IMR-90 (cell line): ENCODE measurements around the gene SPATA21. TPM values are rescaled to one million over a fixed set of nuclear protein-coding genes. Genes with fewer than 3 reads are reported as not detected.

ENCODE experiments used
- ATAC-seq: fragments of 200-7000 bp; cut with Tn5 transposase; 2 replicates; pipeline ENCODE4 v1.9.1; 2020; ENCODE audit warnings: low read depth, mild to moderate bottlenecking, moderate library complexity
- BruUV-seq: library from RNA; stranded (reverse); fragments of 400-500 nt; replicated peaks from 2 replicates; lab custom pipeline; 2021; lab: Mats Ljungman, UMichigan
- CTCF ChIA-PET: fragments of 300-600 bp; formaldehyde crosslinking; extraction: SDS; loops from one replicate; lab custom pipeline; 2021; ENCODE audit warnings: antibody characterized with exemption; lab: Yijun Ruan, JAX
- POLR2A ChIA-PET: fragments of 300-600 bp; sonication (Branson Sonifier 250); formaldehyde crosslinking; loops from one replicate; lab custom pipeline; 2022; ENCODE audit warnings: antibody characterized with exemption; ENCODE audit not compliant: unreplicated experiment; lab: Charles Lee
- DNase-seq: peaks from one replicate; pipeline ENCODE4 v3.0.0; 2013
- H2AFZ ChIP-seq: replicated peaks from 2 replicates; pipeline ENCODE3; 2013; ENCODE audit warnings: low read length, mild to moderate bottlenecking; ENCODE audit not compliant: poor library complexity
- H2AK5ac ChIP-seq: 2 replicates; pipeline ENCODE4 v1.6.1; 2013; ENCODE audit warnings: low read depth, low read length, inconsistent platforms
- H2AK9ac ChIP-seq: replicated peaks from 2 replicates; pipeline ENCODE3; 2013; ENCODE audit warnings: mild to moderate bottlenecking, low read depth, low read length, moderate library complexity; ENCODE audit not compliant: poor library complexity
- H2BK120ac ChIP-seq: 2 replicates; pipeline ENCODE4 v1.6.1; 2013; ENCODE audit warnings: low read depth, low read length, inconsistent platforms
- H2BK15ac ChIP-seq: 3 replicates; pipeline ENCODE4 v1.6.1; 2013; ENCODE audit warnings: low read depth, low read length, inconsistent platforms
- H2BK20ac ChIP-seq: 2 replicates; pipeline ENCODE4 v1.6.1; 2013; ENCODE audit warnings: low read depth, mild to moderate bottlenecking, inconsistent platforms, low read length, moderate library complexity
- H2BK5ac ChIP-seq: 2 replicates; pipeline ENCODE4 v1.6.1; 2013; ENCODE audit warnings: mild to moderate bottlenecking, low read depth, low read length, inconsistent platforms; ENCODE audit not compliant: poor library complexity, severe bottlenecking
- H3K14ac ChIP-seq: replicated peaks from 2 replicates; pipeline ENCODE4 v1.6.1; 2013; ENCODE audit warnings: low read depth, low read length, inconsistent platforms
- H3K18ac ChIP-seq: 2 replicates; pipeline ENCODE4 v1.6.1; 2013; ENCODE audit warnings: low read depth, low read length, control low read depth
- H3K23ac ChIP-seq: 2 replicates; pipeline ENCODE4 v1.6.1; 2013; ENCODE audit warnings: low read depth, low read length, inconsistent platforms
- H3K27ac ChIP-seq: 2 replicates; pipeline ENCODE4 v1.5.1; 2013; ENCODE audit warnings: mild to moderate bottlenecking, control low read depth, low read length; ENCODE audit not compliant: insufficient read depth
- H3K27me3 ChIP-seq: 2 replicates; pipeline ENCODE4 v1.6.1; 2013; ENCODE audit warnings: low read length; ENCODE audit not compliant: control insufficient read depth, insufficient read depth
- H3K36me3 ChIP-seq: 2 replicates; pipeline ENCODE4 v1.6.1; 2013; ENCODE audit warnings: low read length, mixed read lengths; ENCODE audit not compliant: control insufficient read depth, insufficient read depth
- H3K4ac ChIP-seq: 2 replicates; pipeline ENCODE4 v1.6.1; 2013; ENCODE audit warnings: low read depth, low read length, inconsistent platforms
- H3K4me1 ChIP-seq: 2 replicates; pipeline ENCODE4 v1.6.1; 2013; ENCODE audit warnings: low read length, mixed read lengths; ENCODE audit not compliant: control insufficient read depth, insufficient read depth
- H3K4me2 ChIP-seq: 2 replicates; pipeline ENCODE4 v1.6.1; 2013; ENCODE audit warnings: low read depth, mild to moderate bottlenecking, control low read depth, low read length, moderate library complexity
- H3K4me3 ChIP-seq: 2 replicates; pipeline ENCODE4 v1.5.1; 2013; ENCODE audit warnings: low read depth, mild to moderate bottlenecking, control low read depth, low read length, moderate library complexity; ENCODE audit not compliant: insufficient read depth
- H3K56ac ChIP-seq: 2 replicates; pipeline ENCODE4 v1.6.1; 2013; ENCODE audit warnings: low read length, inconsistent platforms; ENCODE audit not compliant: insufficient read depth; ENCODE audit errors: extremely low read depth
- H3K79me1 ChIP-seq, 2 experiments: 2 replicates each; pipeline ENCODE4 v1.6.1; 2013; ENCODE audit warnings: low read length in 2 of 2, inconsistent platforms in 1 of 2, low read depth in 1 of 2
- H3K9ac ChIP-seq: 2 replicates; pipeline ENCODE4 v1.6.1; 2013; ENCODE audit warnings: low read depth, low read length, control low read depth
- H3K9me1 ChIP-seq: 2 replicates; pipeline ENCODE4 v1.6.1; 2013; ENCODE audit warnings: low read length, inconsistent platforms; ENCODE audit not compliant: insufficient read depth
- H3K9me3 ChIP-seq: 2 replicates; pipeline ENCODE4 v1.6.1; 2013; ENCODE audit warnings: low read length; ENCODE audit not compliant: control insufficient read depth, insufficient read depth
- H4K20me1 ChIP-seq: 2 replicates; pipeline ENCODE4 v1.6.1; 2013; ENCODE audit warnings: low read length, inconsistent platforms; ENCODE audit not compliant: insufficient read depth
- H4K5ac ChIP-seq: 2 replicates; pipeline ENCODE4 v1.6.1; 2013; ENCODE audit warnings: mild to moderate bottlenecking, low read depth, low read length, control low read depth
- H4K8ac ChIP-seq, 2 experiments: 2 replicates each; pipeline ENCODE4 v1.6.1; 2013; ENCODE audit warnings: low read depth in 2 of 2, low read length in 2 of 2, control low read depth in 1 of 2, inconsistent platforms in 1 of 2
- H4K91ac ChIP-seq: 2 replicates; pipeline ENCODE4 v1.6.1; 2013; ENCODE audit warnings: low read depth, low read length, inconsistent platforms; ENCODE audit not compliant: insufficient read depth
- CEBPB ChIP-seq: IDR thresholded peaks from 2 replicates; pipeline ENCODE4 v1.6.1; 2012; ENCODE audit warnings: low read depth, low read length, improper control_type of control experiment
- SMC3 ChIP-seq: fragments of 150-350 bp; IDR thresholded peaks from 2 replicates; pipeline ENCODE4 v1.6.1; 2016; ENCODE audit warnings: low read depth, mild to moderate bottlenecking, antibody characterized with exemption, low read length, moderate library complexity
- WGBS, 2 experiments: methylation state at CpG; one replicate each; pipeline versions ENCODE4 v1.1.5 to v1.1.7; 2013; ENCODE audit warnings: missing lambda C conversion rate in 2 of 2; ENCODE audit not compliant: insufficient read length in 1 of 2; ENCODE audit errors: extremely low coverage in 2 of 2; 5-methylcytosine and 5-hydroxymethylcytosine counted together
- dilution Hi-C: fragments of 300-500 bp; cut with HindIII; formaldehyde crosslinking; loops from one replicate; pipeline ENCODE4 v1.14.3; 2018; ENCODE audit warnings: low sequenced_read_pairs; ENCODE audit not compliant: unreplicated experiment
- in situ Hi-C: fragments of 300-500 bp; cut with MboI; formaldehyde crosslinking; loops from 3 replicates; pipeline ENCODE4 v1.14.3; 2019; ENCODE audit warnings: low sequenced_read_pairs, inconsistent platforms, mixed read lengths
- intact Hi-C: fragments of 100-400 bp; cut with micrococcal nuclease; formaldehyde crosslinking; loops from 2 replicates; pipeline ENCODE4 v1.10.0; 2022
- polyA plus RNA-seq, 3 experiments: library from polyadenylated mRNA; depleted of rRNA; stranded (reverse); fragments of >200 nt; gene quantifications; 2 replicates each; pipeline ENCODE4 v1.2.3, GENCODE V29; 2012; ENCODE audit warnings: low replicate concordance in 1 of 3
- total RNA-seq: library from RNA; depleted of rRNA; stranded (reverse); fragments of >200 nt; gene quantifications from 2 replicates; pipeline ENCODE4 v1.2.3, GENCODE V29; 2012

SPATA21 gene
- total and polyA plus RNA-seq, 2 of the 4 experiments (the other 2 are of a cell fraction) = not detected

DNA sequence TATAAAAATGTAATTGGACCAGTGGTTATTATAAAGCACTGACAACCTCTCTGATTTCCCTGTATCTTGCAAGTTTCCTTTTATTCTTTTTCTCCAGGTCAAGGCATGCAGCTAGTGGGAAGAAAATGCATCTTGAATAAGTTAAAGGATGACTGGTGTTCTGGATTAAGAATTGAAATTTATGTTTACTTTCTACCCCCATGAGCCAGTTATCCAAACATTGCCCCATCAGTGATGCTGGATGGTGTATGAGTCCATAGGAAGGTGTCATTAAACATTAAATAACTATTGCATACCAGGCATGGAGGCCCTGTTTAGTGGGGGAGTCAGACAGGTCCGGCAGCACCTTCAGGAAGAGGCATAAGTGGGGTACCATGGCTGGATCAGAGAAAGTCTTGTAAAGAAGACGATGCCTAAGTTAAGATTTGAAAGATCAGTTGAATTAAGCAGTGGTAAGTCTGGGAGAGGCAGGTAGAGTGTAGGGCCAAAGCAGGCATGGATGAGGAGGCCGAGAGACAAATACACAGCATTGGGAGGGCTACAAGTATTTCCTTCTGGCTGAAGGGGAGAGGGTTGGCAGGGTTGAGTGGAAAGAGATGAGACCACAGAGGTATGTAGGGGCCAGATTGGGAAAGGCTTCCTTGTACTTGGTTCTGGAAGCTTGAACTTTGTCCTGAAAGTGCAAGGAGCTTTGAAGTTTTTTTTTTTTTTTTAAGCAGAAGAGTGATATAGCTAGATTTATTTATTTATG, 64.5 kb downstream of the SPATA21 start:
- intact Hi-C loops = no loop called here
- peak overlapping the region; percentile 75 for H2BK120ac ChIP-seq
- peak overlapping the region; percentile 50; the same call in 1 of the 2 replicates for H4K5ac ChIP-seq
- H3K56ac ChIP-seq = peak overlapping the region; percentile 48; the same call in 1 of the 2 replicates
- in situ Hi-C loops = no loop called here
- peaks cover 31% of the 10 kb centered on the region for H3K4me1 ChIP-seq
- peak overlapping the region; percentile 73 for H3K14ac ChIP-seq
- BruUV-seq = no TSS peak
- peak overlapping the region; percentile 83 for H2BK20ac ChIP-seq
- WGBS, 2 experiments = 100% methylated on average over 1 of the region's 3 CpGs; no CpG with 5 or more reads in 1 of the 2 experiments
- dilution Hi-C loops = no loop called here
- ChIA-PET CTCF (interaction anchor here (0.7 to 0.9 kb wide), 2 partner anchors 68 to 79 kb away, joined by 3 read pairs; partner anchors contain the start of gene NECAP2), POLR2A (interaction anchor here (0.6 kb wide), 1 partner anchor 110 kb away, joined by 9 read pairs; no protein-coding TSS in a partner anchor)
- H3K27me3 ChIP-seq = no peaks in the 10 kb centered on the region
- H3K36me3 ChIP-seq = no peaks in the 10 kb centered on the region
- H3K79me1 ChIP-seq = peaks cover 6 to 47% of the 10 kb centered on the region in 2 experiments; a peak in 3 of 4 replicates
- peak; percentile 62 for DNase-seq
- peaks cover 31% of the 10 kb centered on the region for H4K20me1 ChIP-seq
- H3K9me3 ChIP-seq = no peaks in the 10 kb centered on the region
- ATAC-seq = peak; percentile 8
- H4K91ac ChIP-seq = peak overlapping the region; percentile 64
- peak overlapping the region; percentile 67 for H3K27ac ChIP-seq
- peak overlapping the region; percentile 77 for H3K23ac ChIP-seq
- peaks cover 28% of the 10 kb centered on the region for H3K9me1 ChIP-seq
- H2AK5ac ChIP-seq = peak overlapping the region; percentile 80
- no peak overlapping the region for H3K4me3 ChIP-seq
- peak overlapping the region; percentile 85 for H3K4ac ChIP-seq
- H3K4me2 ChIP-seq = peak overlapping the region; percentile 29
- no peak overlapping the region for H2AFZ ChIP-seq
- H2BK15ac ChIP-seq = peak overlapping the region; percentile 65; the same call in 1 of the 3 replicates
- peak overlapping the region; percentile 0; the same call in 1 of the 2 replicates for H3K18ac ChIP-seq
- H4K8ac ChIP-seq = peak overlapping the region in 1 of 2 experiments; percentile 68; a peak in 2 of 4 replicates
- peak overlapping the region; percentile 67 for H2BK5ac ChIP-seq
- peak overlapping the region; percentile 31; the same call in 1 of the 2 replicates for H3K9ac ChIP-seq
- H2AK9ac ChIP-seq = no peak overlapping the region
- TF ChIP-seq SMC3 = no peak
- TF ChIP-seq CEBPB = peak; percentile 77
